ENCODE data around the gene NTHL1.
A peak's percentile ranks its signal among the peaks of the same experiment; 100 is the strongest.

GRCh38 chr16:2043667-2044451 lies 3.8 kb downstream of the NTHL1 start:
- TF ChIP-seq POLR2AphosphoS5 (IDR thresholded peaks at IDR 0.05), result peak; percentile 64 to 76 (median 75)
- TF ChIP-seq CTCF (IDR thresholded peaks at IDR 0.05 in 8 of 11, conservative IDR thresholded peaks at IDR 0.05 in 3 of 11), result no peak
- TF ChIP-seq POLR2A (IDR thresholded peaks at IDR 0.05), result no peak

Measured in spleen (tissue), 7 donors.